ENCODE results near the gene ARHGEF10L.

Gene ARHGEF10L

GRCh38 chr1:17639703-17640340 lies 100.3 kb downstream of the ARHGEF10L start:
- H3K4me3 ChIP-seq (ENCODE audit: low read depth, low read length) = no peak overlapping the region
- no peak for DNase-seq (ENCODE audit: low read depth)
- TF ChIP-seq CTCF (IDR thresholded peaks at IDR 0.05; ENCODE audit: control insufficient read depth, extremely low read depth, insufficient read depth) = no peak

GRCh38 chr1:17640393-17640792 lies 100.9 kb downstream of the ARHGEF10L start:
- DNase-seq (ENCODE audit: low read depth) = no peak
- TF ChIP-seq CTCF (IDR thresholded peaks at IDR 0.05; ENCODE audit: control insufficient read depth, extremely low read depth, insufficient read depth) = no peak
- no peak overlapping the region for H3K4me3 ChIP-seq (ENCODE audit: low read depth, low read length)

GRCh38 chr1:17640975-17641374 lies 101.5 kb downstream of the ARHGEF10L start:
- H3K4me3 ChIP-seq (ENCODE audit: low read depth, low read length) = no peak overlapping the region
- no peak for DNase-seq (ENCODE audit: low read depth)
- TF ChIP-seq CTCF (IDR thresholded peaks at IDR 0.05; ENCODE audit: control insufficient read depth, extremely low read depth, insufficient read depth) = no peak

GRCh38 chr1:17642169-17642568 lies 102.7 kb downstream of the ARHGEF10L start:
- no peak for TF ChIP-seq CTCF (IDR thresholded peaks at IDR 0.05; ENCODE audit: control insufficient read depth, extremely low read depth, insufficient read depth)
- DNase-seq (ENCODE audit: low read depth) = no peak
- H3K4me3 ChIP-seq (ENCODE audit: low read depth, low read length) = no peak overlapping the region

- H3K4me3 ChIP-seq (ENCODE audit: low read depth, low read length) = no peak overlapping the region
- TF ChIP-seq CTCF (IDR thresholded peaks at IDR 0.05; ENCODE audit: control insufficient read depth, extremely low read depth, insufficient read depth) = no peak
- no peak for DNase-seq (ENCODE audit: low read depth)
These were observed 103.4 kb downstream of the ARHGEF10L start for GRCh38 chr1:17642943-17643342.

- DNase-seq (ENCODE audit: low read depth) = no peak
- no peak overlapping the region for H3K4me3 ChIP-seq (ENCODE audit: low read depth, low read length)
- no peak for TF ChIP-seq CTCF (IDR thresholded peaks at IDR 0.05; ENCODE audit: control insufficient read depth, extremely low read depth, insufficient read depth)
These were observed 104.6 kb downstream of the ARHGEF10L start for GRCh38 chr1:17643861-17644703.
